GM19328 (cell line): ENCODE data around the gene CCDC88C.

Experiments
- ATAC-seq: cut with Tn5 transposase; IDR thresholded peaks from one replicate; pipeline ENCODE4 v1.9.1; 2021; ENCODE audit warnings: mild to moderate bottlenecking, moderate library complexity; ENCODE audit not compliant: unreplicated experiment

The CCDC88C gene

DNA sequence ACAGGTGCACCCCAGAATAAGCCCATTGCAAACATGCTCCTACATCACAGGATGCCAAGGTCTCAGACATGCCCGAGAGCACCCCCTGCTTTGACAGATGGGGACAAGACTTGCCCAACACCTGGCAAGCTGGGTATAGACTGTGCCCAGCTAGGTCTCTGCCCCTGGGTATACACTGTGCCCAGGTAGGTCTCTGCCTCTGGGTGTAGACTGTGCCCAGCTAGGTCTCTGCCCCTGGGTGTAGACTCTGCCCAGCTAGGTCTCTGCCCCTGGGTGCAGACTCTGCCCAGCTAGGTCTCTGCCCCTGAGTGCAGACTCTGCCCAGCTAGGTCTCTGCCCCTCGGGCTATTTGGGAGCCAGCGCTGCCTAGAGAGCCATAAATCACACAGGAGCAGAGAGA lies 85.9 kb downstream of the CCDC88C start:
- no peak for ATAC-seq

- ATAC-seq = no peak
These were observed 86.8 kb downstream of the CCDC88C start for GRCh38 chr14:91330856-91331255.

- ATAC-seq = no peak
These were observed 87.4 kb downstream of the CCDC88C start for GRCh38 chr14:91330096-91330696.

GRCh38 chr14:91329486-91330014 lies 88.1 kb downstream of the CCDC88C start:
- ATAC-seq = no peak

DNA sequence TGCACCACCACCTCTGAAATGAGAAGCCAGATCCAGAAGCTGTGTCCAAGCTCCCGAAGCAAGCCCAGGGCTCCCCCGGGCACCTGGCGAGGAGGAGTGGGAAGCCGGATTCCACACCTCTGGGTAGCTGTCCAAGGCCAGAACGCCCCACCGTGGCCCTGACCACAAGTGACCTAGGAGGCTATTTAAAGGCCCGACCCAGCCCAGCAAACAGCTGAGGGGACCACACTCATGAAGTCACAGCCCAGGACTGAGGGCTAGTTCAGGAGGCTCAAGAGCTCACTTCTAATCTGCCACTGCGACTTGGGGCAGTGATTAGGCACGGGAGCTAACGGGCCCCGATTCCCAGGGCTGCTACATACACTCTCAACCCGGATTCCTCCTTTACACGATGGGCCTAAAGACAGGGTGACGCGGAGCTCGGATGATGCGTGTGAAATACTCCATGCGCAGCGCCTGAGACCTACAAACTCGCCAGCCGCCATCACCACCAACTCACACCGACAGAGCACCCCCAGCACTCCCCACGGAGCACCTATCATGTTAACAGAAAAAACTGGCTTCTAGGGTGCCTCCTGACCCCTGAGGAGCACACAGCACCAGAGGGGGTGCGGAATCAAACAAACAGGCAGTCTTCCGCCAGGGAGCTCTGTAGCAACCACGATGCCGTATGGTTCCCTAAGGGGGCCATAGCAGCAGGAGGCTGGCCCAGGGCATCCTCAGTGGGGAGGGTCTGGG lies 89.1 kb downstream of the CCDC88C start:
- ATAC-seq = no peak

DNA sequence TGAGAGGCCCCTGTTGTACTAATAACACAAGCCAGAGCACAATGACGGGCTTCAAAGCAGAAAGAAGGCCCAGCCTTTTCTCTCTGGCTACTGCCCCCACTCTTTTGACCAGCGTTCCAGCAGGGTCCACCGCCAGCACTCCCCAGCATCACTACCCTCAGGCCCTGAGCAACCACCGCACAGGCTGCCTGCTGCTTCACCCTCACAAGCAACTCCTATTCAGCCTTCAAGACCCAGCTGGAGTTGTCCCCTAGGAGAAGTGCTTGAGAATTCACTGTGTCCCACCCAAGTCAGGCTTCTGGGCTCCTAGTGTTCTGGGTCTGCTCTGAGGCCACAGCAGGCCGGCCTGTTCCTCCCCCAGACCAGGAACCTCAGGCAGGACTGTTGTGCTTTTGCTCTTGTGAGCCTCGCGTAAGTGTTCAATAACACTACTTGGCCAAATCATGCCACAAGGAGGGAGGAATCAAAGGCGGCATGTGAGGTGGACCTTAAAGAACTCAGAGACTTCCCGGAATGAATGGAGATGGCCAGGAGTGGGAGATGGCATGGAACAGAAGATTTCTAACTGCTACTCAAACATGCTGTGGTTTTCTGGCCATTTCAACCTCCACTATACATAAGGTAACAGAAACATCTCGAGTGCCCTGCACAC lies 89.8 kb downstream of the CCDC88C start:
- no peak for ATAC-seq

- ATAC-seq = no peak
These were observed 90.4 kb downstream of the CCDC88C start for GRCh38 chr14:91327250-91327595.

GRCh38 chr14:91326514-91327249 lies 90.9 kb downstream of the CCDC88C start:
- no peak for ATAC-seq

GRCh38 chr14:91324606-91325575 lies 92.7 kb downstream of the CCDC88C start:
- ATAC-seq = no peak

DNA sequence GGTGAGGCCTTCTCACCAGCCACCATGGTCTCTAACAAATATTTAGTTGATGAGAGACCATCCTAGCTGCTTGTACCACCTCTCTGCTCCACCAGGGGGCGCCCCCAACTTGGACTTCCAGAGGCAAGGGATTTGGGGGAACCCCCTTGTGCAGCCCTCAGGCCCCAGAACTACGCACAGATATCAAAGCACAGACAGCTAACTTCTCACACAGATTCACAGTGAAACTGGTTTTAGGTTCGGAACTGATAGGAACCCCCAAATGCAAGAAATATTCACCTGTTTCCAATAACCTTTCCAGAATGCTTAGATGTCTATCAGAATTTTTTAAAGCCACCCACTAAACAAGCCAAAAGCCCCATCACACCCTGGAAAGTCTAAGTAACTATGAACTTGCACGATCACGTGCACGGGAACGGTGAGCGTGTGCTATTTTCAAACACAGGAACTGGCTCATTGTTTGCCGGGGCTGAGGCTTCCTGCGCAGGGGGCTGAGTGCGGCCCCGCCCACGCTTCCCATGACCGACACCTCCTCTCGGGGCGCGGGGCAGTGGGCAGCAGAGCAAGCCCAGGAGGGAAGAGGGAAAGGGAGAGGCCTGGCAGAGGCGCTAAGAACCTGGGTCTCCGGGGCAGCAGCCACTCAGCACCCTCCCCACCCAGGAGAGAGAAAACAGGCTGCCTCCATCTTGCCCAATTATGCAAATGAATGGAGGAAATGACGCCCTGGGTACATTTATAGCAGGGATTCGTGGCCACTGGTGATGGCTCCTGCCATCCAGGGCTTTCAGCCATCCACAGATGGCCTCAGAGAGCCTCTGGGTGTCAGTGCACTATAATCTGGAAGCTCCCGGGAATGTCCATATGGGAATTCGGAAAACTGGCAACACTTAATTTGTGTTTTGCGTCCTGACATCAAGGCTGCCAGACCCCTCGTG lies 93.7 kb downstream of the CCDC88C start:
- ATAC-seq = peak; percentile 70

DNA sequence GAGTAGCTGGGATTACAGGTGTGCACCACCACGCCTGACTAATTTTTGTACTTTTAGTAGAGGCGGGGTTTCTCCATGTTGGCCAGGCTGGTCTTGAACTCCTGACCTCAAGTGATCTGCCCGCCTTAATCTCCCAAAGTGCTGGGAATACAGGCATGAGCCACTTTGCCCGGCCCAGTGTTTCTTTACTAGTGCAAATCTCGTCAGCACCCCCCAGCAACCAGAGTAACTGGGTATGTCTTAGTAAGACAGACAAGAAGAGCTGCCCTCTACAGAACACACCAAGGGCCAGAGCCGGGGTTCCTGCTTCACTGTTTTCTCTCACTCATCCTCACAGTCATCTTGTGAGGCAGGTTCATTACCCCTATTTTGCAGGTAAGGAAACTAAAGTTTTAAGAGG lies 94.6 kb downstream of the CCDC88C start:
- no peak for ATAC-seq

GRCh38 chr14:91322623-91323022 lies 95.0 kb downstream of the CCDC88C start:
- no peak for ATAC-seq

DNA sequence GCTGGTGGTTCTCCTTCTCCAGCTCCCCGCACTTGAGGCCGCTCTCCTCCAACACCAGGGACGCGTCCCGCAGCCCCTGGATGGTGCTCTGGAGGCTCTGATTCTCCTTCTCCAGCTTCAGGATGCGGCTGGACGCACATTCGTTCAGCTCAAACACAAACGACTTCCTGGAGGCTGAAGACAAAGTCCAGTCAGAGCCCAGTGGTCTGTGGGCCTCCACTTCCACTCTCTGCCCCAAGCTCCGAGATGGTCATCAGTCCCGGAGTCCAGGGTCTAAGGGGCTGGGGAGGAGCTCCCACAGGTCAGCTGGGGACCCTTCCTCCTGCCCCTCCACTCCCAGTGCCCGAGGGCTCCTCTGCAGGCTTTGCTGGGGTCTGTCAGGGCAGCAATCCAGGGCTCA lies 96.5 kb downstream of the CCDC88C start:
- ATAC-seq = no peak

GRCh38 chr14:91320266-91320665 lies 97.4 kb downstream of the CCDC88C start:
- no peak for ATAC-seq

DNA sequence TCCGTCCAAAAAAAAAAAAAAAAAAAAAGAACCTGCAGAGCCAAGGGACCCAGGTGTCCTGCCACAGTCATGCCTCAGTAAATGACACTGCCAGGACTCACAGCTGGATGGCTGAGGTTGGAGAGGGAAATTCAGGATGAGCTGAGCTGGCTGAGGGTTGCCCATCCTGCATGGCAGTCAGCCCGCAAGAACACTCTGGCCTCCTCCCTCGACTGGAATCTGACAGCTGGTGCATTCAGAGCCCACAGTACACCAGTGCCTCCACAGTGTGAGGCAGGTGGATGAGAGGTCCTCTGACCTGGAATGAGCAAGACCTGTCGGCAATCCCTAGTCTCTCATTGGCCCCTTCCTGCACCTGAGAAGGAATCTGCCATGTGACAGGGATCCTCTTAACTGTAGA lies 98.7 kb downstream of the CCDC88C start:
- ATAC-seq = no peak

- ATAC-seq = no peak
These were observed 100.0 kb downstream of the CCDC88C start for GRCh38 chr14:91317381-91318308.

GRCh38 chr14:91316761-91317160 lies 100.9 kb downstream of the CCDC88C start:
- no peak for ATAC-seq

GRCh38 chr14:91315844-91316267 lies 101.8 kb downstream of the CCDC88C start:
- peak; percentile 74 for ATAC-seq
